ACC112 (cell line): ENCODE measurements around the gene KRTAP12-2.

Experiments
- H2AFZ ChIP-seq: fragments of 200-600 bp; sonication (generic); one replicate; pipeline ENCODE4 v1.6.0; 2017; ENCODE audit warnings: antibody characterized with exemption, low read length; ENCODE audit not compliant: unreplicated experiment
- H3K27ac ChIP-seq: fragments of 200-600 bp; sonication (generic); 2 replicates; pipeline ENCODE4 v1.5.1; 2014; ENCODE audit warnings: low read depth, mild to moderate bottlenecking, antibody characterized with exemption, low read length, moderate library complexity
- H3K27me3 ChIP-seq: fragments of 200-600 bp; sonication (generic); 2 replicates; pipeline ENCODE4 v1.6.1; 2014; ENCODE audit warnings: mild to moderate bottlenecking, antibody characterized with exemption, low read length, moderate library complexity, mixed read lengths; ENCODE audit not compliant: insufficient read depth
- H3K36me3 ChIP-seq: fragments of 200-600 bp; sonication (generic); 2 replicates; pipeline ENCODE4 v1.6.1; 2016; ENCODE audit warnings: mild to moderate bottlenecking, antibody characterized with exemption, low read length, moderate library complexity, mixed read lengths; ENCODE audit not compliant: insufficient read depth
- H3K4me1 ChIP-seq: fragments of 200-600 bp; sonication (generic); one replicate; pipeline ENCODE4 v1.6.1; 2016; ENCODE audit warnings: low read length, mixed read lengths; ENCODE audit not compliant: insufficient read depth, unreplicated experiment, control insufficient read depth
- H3K4me3 ChIP-seq: fragments of 200-600 bp; sonication (generic); 2 replicates; pipeline ENCODE4 v1.5.1; 2014; ENCODE audit warnings: mild to moderate bottlenecking, low read depth, low read length
- H3K79me2 ChIP-seq: fragments of 200-600 bp; sonication (generic); one replicate; pipeline ENCODE4 v1.6.0; 2016; ENCODE audit warnings: low read length; ENCODE audit not compliant: control insufficient read depth, unreplicated experiment, insufficient read depth

Gene KRTAP12-2

GRCh38 chr21:44708866-44709425 is 42.2 kb upstream of the KRTAP12-2 start:
- Histone ChIP-seq H3K27me3 (peaks cover 92% of the 10 kb centered on the region), H3K36me3 (no peaks in the 10 kb centered on the region), H3K4me1 (peaks cover 5% of the 10 kb centered on the region), H3K79me2 (no peaks in the 10 kb centered on the region), H3K4me3 (no peak overlapping the region), H3K27ac (no peak overlapping the region), H2AFZ (no peak overlapping the region)

GRCh38 chr21:44708213-44708865 is 41.6 kb upstream of the KRTAP12-2 start:
- H3K27ac ChIP-seq = no peak overlapping the region
- no peak overlapping the region for H3K4me3 ChIP-seq
- H3K79me2 ChIP-seq = no peaks in the 10 kb centered on the region
- H3K27me3 ChIP-seq = peaks cover 92% of the 10 kb centered on the region
- H3K4me1 ChIP-seq = peaks cover 5% of the 10 kb centered on the region
- no peaks in the 10 kb centered on the region for H3K36me3 ChIP-seq
- H2AFZ ChIP-seq = no peak overlapping the region

- no peak overlapping the region for H3K27ac ChIP-seq
- H3K4me3 ChIP-seq = no peak overlapping the region
- no peak overlapping the region for H2AFZ ChIP-seq
- peaks cover 5% of the 10 kb centered on the region for H3K4me1 ChIP-seq
- H3K79me2 ChIP-seq = no peaks in the 10 kb centered on the region
- H3K27me3 ChIP-seq = peaks cover 92% of the 10 kb centered on the region
- no peaks in the 10 kb centered on the region for H3K36me3 ChIP-seq
Observed at GRCh38 chr21:44706706-44707581, 40.2 kb upstream of the KRTAP12-2 start.

- no peak overlapping the region for H3K27ac ChIP-seq
- H3K4me3 ChIP-seq = no peak overlapping the region
- H3K27me3 ChIP-seq = peaks cover 92% of the 10 kb centered on the region
Observed at GRCh38 chr21:44706026-44706705, 39.4 kb upstream of the KRTAP12-2 start.

GRCh38 chr21:44704636-44705001 is 37.9 kb upstream of the KRTAP12-2 start:
- H3K36me3 ChIP-seq = no peaks in the 10 kb centered on the region
- H2AFZ ChIP-seq = no peak overlapping the region
- no peaks in the 10 kb centered on the region for H3K79me2 ChIP-seq
- no peak overlapping the region for H3K27ac ChIP-seq
- no peak overlapping the region for H3K4me3 ChIP-seq
- H3K4me1 ChIP-seq = peaks cover 5% of the 10 kb centered on the region
- H3K27me3 ChIP-seq = peaks cover 92% of the 10 kb centered on the region

More at GRCh38 chr21:44706026-44706705, 39.4 kb upstream of the KRTAP12-2 start:
- Histone ChIP-seq H3K36me3 (no peaks in the 10 kb centered on the region), H3K79me2 (no peaks in the 10 kb centered on the region), H2AFZ (no peak overlapping the region), H3K4me1 (peaks cover 5% of the 10 kb centered on the region)

GRCh38 chr21:44703731-44704635 is 37.3 kb upstream of the KRTAP12-2 start:
- H3K27ac ChIP-seq = no peak overlapping the region
- no peaks in the 10 kb centered on the region for H3K4me1 ChIP-seq
- no peak overlapping the region for H2AFZ ChIP-seq
- no peaks in the 10 kb centered on the region for H3K79me2 ChIP-seq
- no peak overlapping the region for H3K4me3 ChIP-seq
- H3K36me3 ChIP-seq = no peaks in the 10 kb centered on the region
- H3K27me3 ChIP-seq = peaks cover 90% of the 10 kb centered on the region

- Histone ChIP-seq H3K27me3 (peaks cover 90% of the 10 kb centered on the region), H3K27ac (no peak overlapping the region)
Observed at GRCh38 chr21:44702973-44703730, 36.4 kb upstream of the KRTAP12-2 start.

GRCh38 chr21:44702111-44702972 is 35.6 kb upstream of the KRTAP12-2 start:
- H3K36me3 ChIP-seq = no peaks in the 10 kb centered on the region
- H3K27ac ChIP-seq = no peak overlapping the region
- H3K4me3 ChIP-seq = no peak overlapping the region
- no peaks in the 10 kb centered on the region for H3K79me2 ChIP-seq
- H3K4me1 ChIP-seq = no peaks in the 10 kb centered on the region
- H2AFZ ChIP-seq = no peak overlapping the region
- peaks cover 90% of the 10 kb centered on the region for H3K27me3 ChIP-seq

More at GRCh38 chr21:44702973-44703730, 36.4 kb upstream of the KRTAP12-2 start:
- H3K36me3 ChIP-seq = no peaks in the 10 kb centered on the region
- H3K79me2 ChIP-seq = no peaks in the 10 kb centered on the region
- H3K4me1 ChIP-seq = no peaks in the 10 kb centered on the region
- no peak overlapping the region for H2AFZ ChIP-seq
- no peak overlapping the region for H3K4me3 ChIP-seq

- no peaks in the 10 kb centered on the region for H3K4me1 ChIP-seq
- no peak overlapping the region for H3K4me3 ChIP-seq
- peaks cover 88% of the 10 kb centered on the region for H3K27me3 ChIP-seq
- H3K27ac ChIP-seq = no peak overlapping the region
- no peaks in the 10 kb centered on the region for H3K36me3 ChIP-seq
- no peaks in the 10 kb centered on the region for H3K79me2 ChIP-seq
- no peak overlapping the region for H2AFZ ChIP-seq
Observed at GRCh38 chr21:44701541-44701940, 34.8 kb upstream of the KRTAP12-2 start.
